ENCODE results near the gene WDR54. TPM values are rescaled to one million over a fixed set of nuclear protein-coding genes. Genes with fewer than 3 reads are reported as not detected.

Gene WDR54
- total RNA-seq, 1 experiment from 2014 or later, result 27.7 TPM

DNA sequence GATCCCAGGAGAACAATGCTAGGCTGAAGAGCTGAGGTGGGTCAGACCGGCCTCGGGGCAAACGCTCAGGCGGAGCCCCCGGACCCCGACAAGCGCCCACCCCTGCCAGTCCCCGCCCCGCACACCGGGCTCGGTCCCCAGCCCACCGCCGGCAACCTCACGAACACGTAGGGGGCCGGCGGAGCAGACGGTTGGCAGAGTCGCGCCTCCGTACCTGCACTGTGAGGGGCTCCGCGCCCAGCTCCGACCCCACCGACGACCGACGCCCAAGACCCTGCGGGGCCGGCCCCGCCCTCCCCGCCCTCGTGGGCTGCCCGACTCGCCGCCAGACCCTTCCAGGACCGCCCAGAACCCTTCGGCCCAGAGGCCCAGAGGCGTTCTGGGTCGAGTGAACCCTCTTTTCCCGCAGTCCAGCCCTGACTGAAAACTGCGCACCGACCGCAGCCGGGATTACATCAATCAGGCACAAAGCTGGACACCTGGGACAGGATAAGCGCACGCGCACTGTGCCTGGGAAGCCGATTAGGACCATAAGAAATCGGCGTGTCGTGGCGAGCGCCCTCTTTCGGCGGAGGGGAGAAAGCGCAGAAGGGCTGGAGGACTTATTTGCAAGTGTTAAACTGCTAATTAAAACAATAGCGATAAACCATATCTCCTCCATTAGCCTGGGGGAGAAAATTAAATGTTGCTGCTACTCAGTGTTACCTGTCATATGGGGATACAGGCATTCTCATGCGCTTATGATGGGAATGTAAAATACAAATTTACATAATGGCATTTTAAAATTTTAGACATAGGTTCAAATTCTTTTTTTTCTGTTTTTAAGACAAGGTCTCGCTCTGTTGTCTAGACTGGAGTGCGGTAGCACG lies 29.7 kb upstream of the WDR54 start:
- POLR2A ChIA-PET, result interaction anchor here (0.6 kb wide), 1 partner anchor 46 kb away, joined by 10 read pairs; no protein-coding TSS in a partner anchor
- peak overlapping the region; percentile 91 to 99 for H3K4me3 ChIP-seq (ENCODE audit: low read depth in 2 of 2, low read length in 2 of 2)
- H3K9me3 ChIP-seq (ENCODE audit: control insufficient read depth, insufficient read depth, low read depth, low read length), result no peaks in the 10 kb centered on the region
- in situ Hi-C loops (cut with HindIII; ENCODE audit: low pct_unique_long_range_greater_than_20kb, low sequenced_read_pairs), result no loop called here
- CTCF ChIA-PET, result interaction anchor here (0.6 to 1.0 kb wide), 4 partner anchors 57 to 179 kb away, joined by 3 to 9 read pairs (median 4); no protein-coding TSS in a partner anchor
- BruUV-seq (replicated peaks), result no TSS peak
- H3K4me1 ChIP-seq (ENCODE audit: control insufficient read depth, insufficient read depth, low read length), result peaks cover 21% of the 10 kb centered on the region
- peak overlapping the region; percentile 94 for H3K27ac ChIP-seq (ENCODE audit: low read length)
- H3K27me3 ChIP-seq (ENCODE audit: control insufficient read depth, insufficient read depth, low read length), result no peaks in the 10 kb centered on the region
- DNase-seq (ENCODE audit: low read depth, low spot score) (peak; percentile 87), ATAC-seq (peak; percentile 92)
- H3K36me3 ChIP-seq (ENCODE audit: control insufficient read depth, insufficient read depth, low read length), result peaks cover 8% of the 10 kb centered on the region; the same call in 1 of the 2 replicates
- TF ChIP-seq SIN3A (IDR thresholded peaks at IDR 0.05; ENCODE audit: borderline replicate concordance, insufficient read depth, low read depth, low read length) (peak; percentile 49; the same call in 1 of the 2 replicates), POLR2AphosphoS5 (IDR thresholded peaks at IDR 0.05; ENCODE audit: low read depth, low read length) (no peak; the same call in none of the 2 replicates)
- TF ChIP-seq, protein P1, sequence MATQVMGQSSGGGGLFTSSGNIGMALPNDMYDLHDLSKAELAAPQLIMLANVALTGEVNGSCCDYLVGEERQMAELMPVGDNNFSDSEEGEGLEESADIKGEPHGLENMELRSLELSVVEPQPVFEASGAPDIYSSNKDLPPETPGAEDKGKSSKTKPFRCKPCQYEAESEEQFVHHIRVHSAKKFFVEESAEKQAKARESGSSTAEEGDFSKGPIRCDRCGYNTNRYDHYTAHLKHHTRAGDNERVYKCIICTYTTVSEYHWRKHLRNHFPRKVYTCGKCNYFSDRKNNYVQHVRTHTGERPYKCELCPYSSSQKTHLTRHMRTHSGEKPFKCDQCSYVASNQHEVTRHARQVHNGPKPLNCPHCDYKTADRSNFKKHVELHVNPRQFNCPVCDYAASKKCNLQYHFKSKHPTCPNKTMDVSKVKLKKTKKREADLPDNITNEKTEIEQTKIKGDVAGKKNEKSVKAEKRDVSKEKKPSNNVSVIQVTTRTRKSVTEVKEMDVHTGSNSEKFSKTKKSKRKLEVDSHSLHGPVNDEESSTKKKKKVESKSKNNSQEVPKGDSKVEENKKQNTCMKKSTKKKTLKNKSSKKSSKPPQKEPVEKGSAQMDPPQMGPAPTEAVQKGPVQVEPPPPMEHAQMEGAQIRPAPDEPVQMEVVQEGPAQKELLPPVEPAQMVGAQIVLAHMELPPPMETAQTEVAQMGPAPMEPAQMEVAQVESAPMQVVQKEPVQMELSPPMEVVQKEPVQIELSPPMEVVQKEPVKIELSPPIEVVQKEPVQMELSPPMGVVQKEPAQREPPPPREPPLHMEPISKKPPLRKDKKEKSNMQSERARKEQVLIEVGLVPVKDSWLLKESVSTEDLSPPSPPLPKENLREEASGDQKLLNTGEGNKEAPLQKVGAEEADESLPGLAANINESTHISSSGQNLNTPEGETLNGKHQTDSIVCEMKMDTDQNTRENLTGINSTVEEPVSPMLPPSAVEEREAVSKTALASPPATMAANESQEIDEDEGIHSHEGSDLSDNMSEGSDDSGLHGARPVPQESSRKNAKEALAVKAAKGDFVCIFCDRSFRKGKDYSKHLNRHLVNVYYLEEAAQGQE (IDR thresholded peaks at IDR 0.05; ENCODE audit: insufficient read depth in 1 of 2, low read depth in 2 of 2, low read length in 1 of 2), result peak in 1 of 2 experiments; percentile 67; a peak in 1 of 4 replicates
- TF ChIP-seq, protein P2, sequence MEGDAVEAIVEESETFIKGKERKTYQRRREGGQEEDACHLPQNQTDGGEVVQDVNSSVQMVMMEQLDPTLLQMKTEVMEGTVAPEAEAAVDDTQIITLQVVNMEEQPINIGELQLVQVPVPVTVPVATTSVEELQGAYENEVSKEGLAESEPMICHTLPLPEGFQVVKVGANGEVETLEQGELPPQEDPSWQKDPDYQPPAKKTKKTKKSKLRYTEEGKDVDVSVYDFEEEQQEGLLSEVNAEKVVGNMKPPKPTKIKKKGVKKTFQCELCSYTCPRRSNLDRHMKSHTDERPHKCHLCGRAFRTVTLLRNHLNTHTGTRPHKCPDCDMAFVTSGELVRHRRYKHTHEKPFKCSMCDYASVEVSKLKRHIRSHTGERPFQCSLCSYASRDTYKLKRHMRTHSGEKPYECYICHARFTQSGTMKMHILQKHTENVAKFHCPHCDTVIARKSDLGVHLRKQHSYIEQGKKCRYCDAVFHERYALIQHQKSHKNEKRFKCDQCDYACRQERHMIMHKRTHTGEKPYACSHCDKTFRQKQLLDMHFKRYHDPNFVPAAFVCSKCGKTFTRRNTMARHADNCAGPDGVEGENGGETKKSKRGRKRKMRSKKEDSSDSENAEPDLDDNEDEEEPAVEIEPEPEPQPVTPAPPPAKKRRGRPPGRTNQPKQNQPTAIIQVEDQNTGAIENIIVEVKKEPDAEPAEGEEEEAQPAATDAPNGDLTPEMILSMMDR (IDR thresholded peaks at IDR 0.05), result peak; percentile 99
- intact Hi-C loops (cut with micrococcal nuclease; ENCODE audit: unreplicated experiment), result loop anchor here (5.0 kb wide), 1 partner anchor 140 kb away; no protein-coding TSS in a partner anchor

DNA sequence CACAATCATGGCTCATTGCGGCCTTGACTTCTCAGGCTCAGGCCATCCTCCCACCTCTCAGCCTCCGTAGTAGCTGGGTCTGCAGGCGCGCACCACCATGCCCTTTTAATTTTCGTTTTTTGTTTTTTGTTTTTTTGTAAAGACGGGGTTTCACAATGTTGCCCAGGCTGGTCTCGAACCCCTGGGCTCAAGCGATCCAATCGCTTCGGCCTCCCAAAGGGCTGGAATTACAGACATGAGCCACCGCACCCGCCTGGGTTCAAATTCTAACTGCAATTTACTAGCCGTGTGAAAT lies 29.1 kb upstream of the WDR54 start:
- Histone ChIP-seq H3K36me3 (ENCODE audit: control insufficient read depth, insufficient read depth, low read length) (peaks cover 8% of the 10 kb centered on the region; the same call in 1 of the 2 replicates), H3K9me3 (ENCODE audit: control insufficient read depth, insufficient read depth, low read depth, low read length) (no peaks in the 10 kb centered on the region), H3K4me3 (ENCODE audit: low read depth in 2 of 2, low read length in 2 of 2) (peak overlapping the region; percentile 91 to 99), H3K4me1 (ENCODE audit: control insufficient read depth, insufficient read depth, low read length) (peaks cover 21% of the 10 kb centered on the region), H3K27me3 (ENCODE audit: control insufficient read depth, insufficient read depth, low read length) (no peaks in the 10 kb centered on the region), H3K27ac (ENCODE audit: low read length) (peak overlapping the region; percentile 94)
- TF ChIP-seq, protein P1 (IDR thresholded peaks at IDR 0.05; ENCODE audit: insufficient read depth in 1 of 2, low read depth in 2 of 2, low read length in 1 of 2), result no peak
- TF ChIP-seq, protein P2 (IDR thresholded peaks at IDR 0.05), result no peak
- TF ChIP-seq POLR2AphosphoS5 (IDR thresholded peaks at IDR 0.05; ENCODE audit: low read depth, low read length), result no peak
- TF ChIP-seq SIN3A (IDR thresholded peaks at IDR 0.05; ENCODE audit: borderline replicate concordance, insufficient read depth, low read depth, low read length), result no peak
- no peak for TF ChIP-seq TCF7L2 (IDR thresholded peaks at IDR 0.05; ENCODE audit: low read depth, low read length)
- ChIA-PET POLR2A (no interaction called here), CTCF (interaction anchor here (0.6 kb wide), 1 partner anchor 141 kb away, joined by 4 read pairs; no protein-coding TSS in a partner anchor)
- BruUV-seq (replicated peaks), result no TSS peak
- intact Hi-C loops (cut with micrococcal nuclease; ENCODE audit: unreplicated experiment) (loop anchor here (5.0 kb wide), 1 partner anchor 140 kb away; no protein-coding TSS in a partner anchor), in situ Hi-C loops (cut with HindIII; ENCODE audit: low pct_unique_long_range_greater_than_20kb, low sequenced_read_pairs) (no loop called here)
- ATAC-seq (peak; percentile 57; the same call in 1 of the 2 replicates), DNase-seq (ENCODE audit: low read depth, low spot score) (no peak)
